ENCODE data around the gene IFT27.

Gene IFT27

DNA sequence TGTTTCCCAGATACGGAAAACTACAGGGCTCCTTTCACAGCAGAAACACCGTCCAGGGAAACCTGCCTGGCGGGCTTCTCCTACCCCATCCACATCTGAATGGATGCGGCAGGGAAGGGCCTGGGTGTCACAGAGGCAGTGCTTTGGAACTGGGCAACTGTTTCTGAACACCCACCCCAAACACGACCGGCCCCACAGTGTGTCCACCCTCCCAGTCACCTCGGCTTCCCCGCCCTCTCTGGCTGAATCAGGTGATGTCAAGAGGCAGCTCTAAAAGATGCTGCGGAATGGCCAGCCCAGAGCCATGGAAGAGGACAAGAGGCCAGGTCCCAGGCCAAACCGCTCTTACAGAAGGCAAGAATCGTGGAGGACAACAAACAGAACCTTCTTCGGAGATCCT lies 22.0 kb downstream of the IFT27 start:
- no peak overlapping the region for H3K4me3 ChIP-seq (ENCODE audit: low read length)
- no peak for DNase-seq (ENCODE audit: low read depth, low spot score)

DNA sequence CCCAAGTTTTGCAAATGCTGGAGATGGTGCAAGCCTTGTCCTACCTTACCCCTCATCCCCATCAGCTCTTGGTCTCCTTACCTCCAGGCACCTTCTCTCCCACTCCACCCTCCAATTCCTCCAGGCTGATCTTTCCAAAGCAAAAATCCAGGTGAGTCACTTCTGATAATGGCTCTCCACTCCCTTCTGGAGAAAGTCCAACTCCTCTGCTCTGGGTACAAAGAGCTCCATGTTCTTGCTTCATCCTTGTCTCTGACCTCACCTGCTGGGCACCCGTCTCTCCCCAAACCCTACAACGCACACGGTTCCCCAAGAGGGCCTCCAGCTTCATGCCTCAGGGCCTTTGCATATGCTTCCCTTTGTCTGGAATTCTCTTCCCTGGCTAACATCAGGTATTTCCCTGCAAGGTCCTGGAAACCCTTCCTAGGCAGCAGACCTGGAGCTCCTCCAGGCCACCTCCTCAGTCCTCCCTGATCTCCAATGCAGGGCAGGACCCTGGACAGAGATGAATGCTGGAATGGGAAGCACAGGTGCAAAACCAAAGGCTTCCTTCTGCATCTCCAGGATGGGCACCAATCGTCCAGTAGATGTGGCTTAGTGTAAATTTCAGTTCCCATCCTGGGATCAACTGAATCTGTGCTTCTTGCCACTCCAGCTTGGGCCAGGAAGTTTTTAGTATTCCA lies 22.7 kb downstream of the IFT27 start:
- DNase-seq (ENCODE audit: low read depth, low spot score), result no peak
- H3K4me3 ChIP-seq (ENCODE audit: low read length), result no peak overlapping the region

DNA sequence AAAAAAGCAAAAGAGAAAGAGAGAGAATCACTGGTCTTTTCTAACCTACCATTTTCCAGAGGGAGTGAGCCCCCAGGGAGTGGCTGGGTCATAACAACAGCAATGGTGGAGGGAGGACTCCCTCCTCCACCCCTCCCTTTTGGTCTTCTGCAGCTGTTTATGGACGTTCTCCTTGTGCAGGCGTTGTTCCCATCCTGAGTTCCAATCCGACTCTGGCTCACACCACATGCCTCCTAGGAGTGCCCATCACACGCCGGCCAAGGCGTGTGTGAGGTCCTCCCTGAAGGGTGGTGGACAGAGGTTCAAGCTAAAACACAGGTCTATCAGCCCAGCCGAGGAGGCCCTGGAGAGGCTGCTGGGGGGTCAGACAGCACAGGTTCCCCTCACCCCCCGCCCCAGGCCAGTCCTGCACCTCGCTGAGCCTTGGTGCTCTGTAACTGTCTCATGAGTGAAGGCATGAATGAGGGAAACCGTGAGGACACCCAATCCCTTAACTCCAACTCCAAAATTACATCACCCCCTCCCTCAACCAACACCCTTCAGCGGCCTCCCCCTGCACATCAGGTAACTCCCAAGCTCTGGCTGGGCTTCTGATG lies 29.4 kb downstream of the IFT27 start:
- no peak for DNase-seq (ENCODE audit: low read depth, low spot score)

DNA sequence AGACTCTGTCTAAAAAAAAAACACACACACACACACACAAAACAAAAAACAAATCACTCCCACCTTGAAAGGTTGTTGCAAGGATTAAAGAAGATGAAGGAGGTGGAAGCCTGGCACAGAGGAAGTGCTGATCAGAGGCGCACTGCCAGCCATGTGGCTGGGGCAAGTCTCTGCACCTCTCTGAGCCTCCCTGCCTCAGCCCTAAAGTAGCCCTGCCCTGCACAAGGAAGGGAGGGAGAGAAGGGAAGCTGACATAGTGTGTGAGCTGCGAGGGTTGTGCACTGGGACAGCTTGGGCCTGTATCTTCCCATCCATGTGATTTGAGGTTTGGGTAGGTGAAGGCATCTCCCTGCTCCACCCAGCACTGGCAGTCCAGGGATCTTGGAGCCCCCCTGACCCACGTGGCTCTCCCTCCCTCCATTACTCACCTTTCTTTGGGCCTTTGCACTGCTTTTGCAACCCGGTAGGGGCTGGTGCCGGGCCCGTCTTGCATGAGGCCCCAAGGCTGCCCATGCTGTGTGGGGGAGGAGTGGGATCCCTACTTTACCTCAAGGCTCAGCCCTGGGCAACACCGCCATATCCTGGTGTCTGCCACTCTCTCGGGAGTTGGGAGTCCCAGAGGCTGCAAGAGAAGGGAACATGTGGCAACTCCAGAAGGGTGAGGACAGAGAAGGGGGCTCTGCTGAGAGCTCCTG lies 30.5 kb downstream of the IFT27 start:
- H3K4me3 ChIP-seq (ENCODE audit: low read length), result no peak overlapping the region
- DNase-seq (ENCODE audit: low read depth, low spot score), result no peak

More for the DNA sequence above, 29.4 kb downstream of the IFT27 start:
- no peak overlapping the region for H3K4me3 ChIP-seq (ENCODE audit: low read length)

DNA sequence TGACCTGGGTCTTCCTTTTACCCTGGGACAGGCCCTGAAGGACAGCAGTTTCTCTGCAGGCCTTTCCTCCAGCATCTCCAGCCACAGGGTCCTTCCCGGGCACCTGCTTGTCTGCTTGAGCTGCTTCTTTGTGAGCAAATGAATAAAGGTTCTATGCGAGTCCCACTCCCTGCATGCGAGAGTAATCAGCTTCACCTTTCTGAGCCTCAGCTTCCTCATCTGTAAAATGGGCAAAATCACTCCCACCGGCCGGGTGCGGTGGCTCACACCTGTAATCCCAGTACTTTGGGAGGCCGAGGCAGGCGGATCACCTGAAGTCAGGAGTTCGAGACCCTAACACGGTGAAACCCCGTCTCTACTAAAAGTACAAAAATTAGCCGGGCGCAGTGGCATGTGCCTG lies 31.1 kb downstream of the IFT27 start:
- H3K4me3 ChIP-seq (ENCODE audit: low read length), result no peak overlapping the region
- DNase-seq (ENCODE audit: low read depth, low spot score), result no peak

DNA sequence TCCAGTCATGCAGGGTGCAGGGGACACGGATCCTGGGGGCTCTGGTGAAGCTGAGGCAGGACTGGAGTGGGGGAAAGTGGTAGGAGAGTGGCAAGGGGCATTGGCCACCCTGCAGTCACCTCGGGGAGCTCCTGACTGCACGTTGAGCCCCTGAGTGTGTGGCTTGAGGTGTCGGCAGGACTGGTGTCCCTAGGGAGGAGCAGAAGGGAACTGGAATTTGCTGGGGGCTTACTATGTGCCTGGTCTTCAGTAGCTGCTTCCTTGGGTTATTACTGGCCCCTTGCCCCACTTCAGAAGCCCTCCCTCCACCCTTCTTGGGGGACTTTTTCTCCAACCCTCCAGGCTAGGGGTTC lies 31.5 kb downstream of the IFT27 start:
- no peak for DNase-seq (ENCODE audit: low read depth, low spot score)
- H3K4me3 ChIP-seq (ENCODE audit: low read length), result no peak overlapping the region

DNA sequence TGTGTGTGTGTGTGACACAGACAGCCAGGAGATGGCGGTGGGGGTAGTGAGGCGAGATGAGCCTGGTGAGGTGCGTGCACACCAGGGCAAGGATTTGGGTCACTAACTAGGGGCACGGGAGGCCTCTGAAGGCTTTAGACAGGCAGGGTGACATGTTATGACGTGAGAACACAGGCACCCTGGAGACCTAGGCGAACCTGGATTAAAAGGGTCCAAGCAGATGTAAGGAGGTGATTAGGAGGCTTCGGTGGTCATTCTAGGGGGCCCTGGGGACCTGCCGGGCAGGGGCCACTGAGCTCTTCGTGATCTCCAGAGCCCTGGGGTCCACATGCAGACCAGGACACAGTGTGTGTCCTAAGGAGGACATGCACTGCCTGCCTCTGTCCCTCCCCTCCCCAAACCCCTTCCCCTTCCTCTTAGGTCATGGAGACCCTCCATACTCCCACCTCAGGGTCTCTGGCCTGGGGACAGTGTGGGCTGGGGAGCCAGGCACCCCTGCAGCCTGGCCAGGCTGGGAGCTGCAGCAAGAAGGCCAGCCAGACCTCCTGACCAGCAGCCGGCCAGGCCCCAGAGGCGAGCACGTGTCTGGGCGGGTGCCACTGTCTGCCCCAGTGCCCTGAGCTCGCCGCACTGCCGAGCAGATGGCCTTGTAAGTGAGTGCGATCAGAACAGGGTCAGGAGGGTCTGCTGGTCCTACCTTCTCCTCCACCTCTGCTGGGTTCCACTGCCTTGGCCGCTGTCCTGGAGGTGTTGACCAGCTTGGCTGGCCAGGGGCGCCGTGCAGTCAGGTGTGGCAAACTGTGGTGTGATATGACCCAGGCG lies 32.1 kb downstream of the IFT27 start:
- DNase-seq (ENCODE audit: low read depth, low spot score), result no peak
- no peak overlapping the region for H3K4me3 ChIP-seq (ENCODE audit: low read length)

DNA sequence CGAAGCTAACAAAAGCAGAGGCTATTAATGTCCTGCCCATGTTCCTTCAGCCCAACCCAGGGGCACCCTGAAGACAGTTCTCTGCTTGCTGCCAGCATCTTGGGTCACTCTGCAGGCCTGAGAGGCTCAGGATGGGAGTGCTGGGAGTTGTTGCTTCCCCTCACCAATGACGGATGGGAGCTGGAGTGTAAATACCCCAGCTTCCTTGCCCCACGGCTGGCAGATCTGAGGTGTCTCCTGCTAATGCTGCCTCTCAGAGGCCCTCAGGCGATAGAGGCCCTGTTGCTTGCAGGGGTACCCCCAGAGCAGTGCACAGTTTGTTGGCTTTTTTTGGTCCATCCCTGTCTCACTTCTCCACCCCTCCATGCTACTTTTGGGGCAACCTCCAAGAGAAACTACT lies 32.9 kb downstream of the IFT27 start:
- H3K4me3 ChIP-seq (ENCODE audit: low read length), result no peak overlapping the region
- DNase-seq (ENCODE audit: low read depth, low spot score), result no peak

DNA sequence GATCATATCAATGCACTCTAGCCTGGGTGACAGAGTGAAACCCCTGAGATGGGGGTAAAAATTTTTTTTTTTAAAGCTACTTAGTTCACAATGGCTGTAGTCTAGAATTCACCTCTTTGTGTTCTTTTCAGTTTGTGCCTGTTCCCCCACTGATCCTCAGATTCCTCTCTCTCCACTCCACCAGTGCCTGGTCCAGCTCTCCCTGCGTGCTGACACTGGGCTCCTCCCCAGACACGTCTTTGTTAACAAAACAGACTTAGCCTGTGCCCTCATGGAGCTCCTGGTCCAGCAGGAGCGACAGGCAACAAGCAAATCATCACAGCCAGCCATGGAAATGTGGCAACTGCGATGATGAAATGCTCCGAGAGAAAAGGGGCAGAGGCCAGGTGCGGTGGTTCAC lies 34.0 kb downstream of the IFT27 start:
- no peak for DNase-seq (ENCODE audit: low read depth, low spot score)
- H3K4me3 ChIP-seq (ENCODE audit: low read length), result no peak overlapping the region

DNA sequence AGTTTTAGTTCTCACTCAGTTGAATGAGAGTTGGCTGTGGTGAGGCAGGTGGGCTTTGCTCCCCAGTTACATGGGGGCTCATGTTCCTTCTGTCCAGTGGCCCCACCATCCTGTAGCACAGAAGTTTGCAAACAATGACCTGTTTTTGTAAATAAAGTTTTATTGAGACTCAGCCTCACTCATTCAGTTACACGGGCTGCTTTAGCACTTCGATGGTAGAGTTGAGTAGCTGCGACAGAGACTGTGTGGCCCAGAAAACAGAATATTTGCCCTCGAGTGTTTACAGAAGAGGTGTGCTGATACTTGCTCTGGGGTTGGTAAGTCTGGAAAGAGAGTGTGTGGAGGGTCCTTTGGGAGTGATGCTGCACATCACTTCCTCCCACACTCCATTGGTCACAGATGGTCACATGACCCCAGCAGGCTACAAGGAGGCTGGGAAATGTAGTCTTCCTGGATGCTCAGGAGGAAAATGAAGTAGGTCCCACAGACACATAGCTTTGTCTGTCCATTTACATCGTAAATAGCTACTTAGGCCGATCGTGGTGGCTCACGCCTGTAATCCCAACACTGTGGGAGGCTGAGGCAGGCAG lies 34.6 kb downstream of the IFT27 start:
- peak; percentile 37 for DNase-seq (ENCODE audit: low read depth, low spot score)

DNA sequence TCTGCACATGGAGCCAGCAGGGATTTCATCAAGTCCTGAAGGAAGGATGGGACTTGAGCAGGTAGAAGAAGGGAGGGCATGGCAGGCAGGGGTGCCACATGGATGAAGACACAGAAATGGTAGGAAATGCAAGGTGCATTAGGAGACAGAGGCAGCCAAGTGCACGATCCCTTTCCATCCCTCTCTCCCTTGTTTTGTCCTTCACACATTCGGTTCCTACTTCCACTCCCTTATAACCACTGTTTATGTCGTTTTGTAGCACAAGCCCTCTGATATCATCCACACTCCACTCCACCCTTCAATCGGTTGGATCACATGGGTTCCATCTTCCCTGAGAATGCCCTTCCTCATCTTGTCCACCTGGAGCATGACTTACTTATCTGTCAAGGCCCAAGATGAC lies 35.2 kb downstream of the IFT27 start:
- no peak for DNase-seq (ENCODE audit: low read depth, low spot score)
- no peak overlapping the region for H3K4me3 ChIP-seq (ENCODE audit: low read length)

More for the DNA sequence above, 34.6 kb downstream of the IFT27 start:
- no peak overlapping the region for H3K4me3 ChIP-seq (ENCODE audit: low read length)

DNA sequence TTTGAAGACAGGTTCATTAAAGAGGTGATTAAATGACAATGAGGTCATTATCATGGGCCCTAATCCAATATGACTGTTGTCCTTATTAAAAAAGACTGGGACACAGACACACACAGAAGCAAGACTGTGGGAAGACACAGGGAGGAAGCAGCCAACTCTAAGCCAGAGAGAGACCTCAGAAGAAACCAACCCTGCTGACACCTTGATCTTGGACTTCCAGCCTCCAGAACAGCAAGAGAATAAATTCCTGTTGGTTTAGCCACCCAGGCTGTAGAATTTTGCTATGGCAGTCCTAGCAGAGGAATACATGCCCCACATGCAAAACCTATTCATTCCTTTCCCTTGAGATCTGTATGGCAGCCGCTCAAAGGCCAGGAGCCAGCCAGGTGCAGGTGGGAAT lies 36.7 kb downstream of the IFT27 start:
- no peak overlapping the region for H3K4me3 ChIP-seq (ENCODE audit: low read length)
- DNase-seq (ENCODE audit: low read depth, low spot score), result no peak

DNA sequence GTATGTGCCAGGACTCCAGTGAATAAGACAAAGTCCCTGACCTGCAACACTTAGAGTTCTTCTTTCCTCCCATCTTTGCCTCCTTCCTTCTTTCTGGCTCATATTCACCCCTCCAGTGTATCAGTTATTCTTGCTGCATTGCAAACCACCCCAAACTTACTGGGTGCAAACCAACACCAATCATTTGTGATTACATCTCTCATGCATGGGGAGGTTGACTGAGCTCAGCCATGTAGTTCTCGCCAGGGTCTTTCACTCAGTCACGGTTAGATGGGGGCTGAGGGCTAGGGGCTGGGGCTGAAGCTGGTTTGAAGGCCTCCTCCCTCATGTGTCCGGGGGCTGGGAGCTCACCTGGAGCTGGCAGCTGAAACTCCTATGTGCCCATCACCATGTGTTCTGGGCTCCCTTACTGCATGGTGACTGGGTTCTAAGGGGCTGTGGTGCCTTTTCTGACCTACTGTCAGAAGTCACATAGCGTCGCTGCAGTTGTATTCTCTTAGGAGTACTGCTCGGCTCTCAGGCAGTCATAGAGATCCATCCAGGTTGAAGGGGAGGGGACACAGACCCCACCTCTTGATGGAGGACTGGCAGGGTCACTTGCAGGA lies 37.4 kb downstream of the IFT27 start:
- no peak for DNase-seq (ENCODE audit: low read depth, low spot score)
- no peak overlapping the region for H3K4me3 ChIP-seq (ENCODE audit: low read length)

DNA sequence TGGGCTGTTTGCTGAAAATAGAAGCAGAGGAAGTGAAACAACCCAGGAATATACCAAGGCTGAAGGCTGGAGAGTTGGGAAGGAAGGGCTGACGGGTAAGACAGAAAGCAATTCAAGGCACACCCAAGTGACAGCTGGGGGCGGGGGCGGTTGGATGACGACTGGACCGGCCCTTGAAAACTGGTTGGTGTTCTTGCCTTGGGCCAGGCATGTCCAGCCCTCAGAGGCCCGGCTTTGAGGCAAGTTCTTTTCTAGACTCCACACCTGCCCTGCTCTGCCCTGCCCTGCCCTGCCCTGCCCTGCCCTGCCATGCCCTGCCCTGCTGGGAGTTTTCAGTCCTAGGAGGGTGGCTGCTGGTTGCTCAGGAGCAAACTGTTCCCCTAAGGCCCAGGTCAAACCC lies 38.1 kb downstream of the IFT27 start:
- H3K4me3 ChIP-seq (ENCODE audit: low read length), result no peak overlapping the region
- DNase-seq (ENCODE audit: low read depth, low spot score), result no peak

DNA sequence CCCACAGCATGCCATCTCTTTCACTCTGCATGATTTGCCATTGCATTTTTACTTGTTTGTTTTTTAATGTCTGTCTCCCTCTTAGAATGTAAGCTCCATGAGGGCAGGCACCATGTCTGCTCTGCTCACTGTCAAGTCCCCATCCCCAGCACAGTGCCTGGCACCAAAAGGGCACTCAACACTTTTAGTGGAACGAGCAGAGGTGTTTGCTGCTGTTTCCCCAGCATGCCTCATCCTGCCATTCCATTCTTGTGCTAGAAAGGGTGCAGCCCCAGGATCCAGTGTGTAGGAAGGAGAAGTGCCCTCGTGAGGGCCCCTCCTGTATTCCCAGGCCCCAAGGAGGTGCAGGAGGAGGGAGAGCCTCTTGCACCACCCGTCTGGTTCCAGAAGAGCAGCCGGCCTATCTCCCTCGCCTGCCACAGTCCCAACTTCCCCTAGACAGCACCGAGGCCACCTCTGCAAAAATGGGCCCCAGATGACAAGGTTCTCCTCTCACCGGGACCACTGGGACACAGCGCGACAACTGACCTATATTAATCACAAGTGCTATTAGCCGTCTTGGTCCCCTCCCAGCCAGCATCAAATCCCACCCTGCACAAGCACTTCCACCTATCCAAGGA lies 39.1 kb downstream of the IFT27 start:
- DNase-seq (ENCODE audit: low read depth, low spot score), result no peak

DNA sequence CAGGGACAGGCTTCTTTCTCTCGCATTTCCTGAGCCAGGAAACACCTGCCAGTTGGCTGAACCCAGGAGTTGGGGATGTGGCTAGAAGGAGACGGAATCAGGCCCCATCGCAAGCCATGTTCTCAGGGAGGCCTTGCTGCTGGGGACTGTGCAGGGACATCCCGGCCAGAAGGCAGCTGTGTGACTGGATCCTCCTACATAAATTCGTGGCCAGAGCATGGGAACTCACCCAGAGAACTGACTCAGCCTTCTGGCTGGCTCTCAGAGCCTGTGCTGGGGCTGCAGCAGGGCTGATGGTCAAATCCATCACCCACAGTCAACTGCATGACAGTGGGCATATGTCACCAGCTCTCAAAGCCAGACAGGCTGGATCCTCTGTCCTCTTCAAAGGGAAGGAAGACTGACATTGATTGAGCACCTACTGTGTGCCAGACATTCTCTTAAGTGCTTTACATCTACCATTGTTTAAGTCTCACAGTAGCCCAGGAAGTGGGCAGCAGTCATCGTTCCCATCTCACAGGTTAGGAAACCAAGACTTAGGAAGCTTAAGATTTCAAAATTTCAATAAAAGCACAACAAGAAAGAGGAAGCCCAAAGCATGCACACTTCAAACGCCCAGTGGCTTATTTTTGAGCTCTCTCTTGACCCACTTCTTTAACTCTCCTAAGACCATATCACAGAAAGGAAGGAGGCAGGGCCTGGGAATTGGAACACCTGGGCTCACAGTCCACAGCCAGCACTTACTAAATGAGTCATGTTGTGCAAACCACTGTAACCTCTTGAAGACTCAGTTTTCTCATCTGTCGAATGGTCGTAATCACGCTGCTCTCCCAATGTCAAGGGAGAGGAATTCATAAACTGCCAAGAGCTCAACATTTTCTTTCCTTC lies 41.5 kb downstream of the IFT27 start:
- 0 out of 2 replicates have a peak overlapping the region, but pooled peaks have one; percentile 3 for H3K4me3 ChIP-seq (ENCODE audit: low read length)
- peak; percentile 68 for DNase-seq (ENCODE audit: low read depth, low spot score)

More for the DNA sequence above, 39.1 kb downstream of the IFT27 start:
- H3K4me3 ChIP-seq (ENCODE audit: low read length), result no peak overlapping the region

DNA sequence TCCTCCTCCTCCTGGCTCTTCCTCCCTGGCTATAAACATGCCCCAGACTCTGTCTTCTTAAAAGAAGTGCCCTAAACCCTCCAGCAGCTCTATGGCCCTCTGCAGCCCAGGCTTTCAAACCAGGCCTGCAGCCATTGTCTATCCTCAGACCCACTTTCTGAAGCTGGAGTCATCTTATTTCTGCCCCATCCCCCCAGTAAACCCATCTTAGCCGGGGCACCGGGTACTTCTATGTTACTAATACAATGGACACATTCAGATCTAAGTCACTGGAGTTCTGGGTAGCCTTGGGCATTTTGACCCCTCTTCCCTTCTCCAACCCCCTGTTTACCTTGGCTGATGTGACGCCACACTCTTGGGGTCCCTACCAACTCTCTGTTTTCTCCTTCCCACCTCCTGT lies 42.6 kb downstream of the IFT27 start:
- no peak for DNase-seq (ENCODE audit: low read depth, low spot score)
- H3K4me3 ChIP-seq (ENCODE audit: low read length), result no peak overlapping the region

DNA sequence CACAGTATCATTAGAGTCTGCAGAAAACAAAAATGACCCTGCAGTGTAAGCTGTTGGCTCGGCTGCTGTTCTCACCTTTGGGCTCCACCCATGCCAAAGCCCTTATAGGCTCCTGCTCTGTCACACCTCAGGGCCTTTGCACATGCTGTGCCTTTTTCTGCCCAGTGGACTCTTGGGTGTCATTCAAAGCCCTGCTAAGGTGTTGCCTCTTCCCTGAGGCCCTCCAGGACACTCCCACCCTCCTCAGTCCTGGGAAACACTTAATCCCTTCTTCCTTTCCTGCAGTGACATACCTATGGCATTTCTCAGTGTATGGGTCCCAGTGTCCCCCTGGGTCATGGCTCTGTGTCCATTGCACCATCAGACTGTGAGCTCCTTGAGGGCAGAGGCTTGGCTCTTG lies 43.3 kb downstream of the IFT27 start:
- no peak overlapping the region for H3K4me3 ChIP-seq (ENCODE audit: low read length)
- no peak for DNase-seq (ENCODE audit: low read depth, low spot score)

Data from Jurkat, Clone E6-1 (cell line).